Fibroblast of skin of right quadriceps (primary cell): ENCODE data around the gene ARSG.

Experiments used
- DNase-seq: peaks from one replicate; pipeline ENCODE4 v3.0.0-alpha.2; 2013

ARSG gene

GRCh38 chr17:68456339-68457167, 165.3 kb downstream of the ARSG start:
- DNase-seq, result peak; percentile 88

- no peak for DNase-seq
Measured at GRCh38 chr17:68457168-68457538, 165.9 kb downstream of the ARSG start, which contains the start of gene WIPI1. Gene WIPI1, minus strand, starts transcription at chr17:68457496. Its CDS starts 75 bp downstream, at chr17:68457421.

DNA sequence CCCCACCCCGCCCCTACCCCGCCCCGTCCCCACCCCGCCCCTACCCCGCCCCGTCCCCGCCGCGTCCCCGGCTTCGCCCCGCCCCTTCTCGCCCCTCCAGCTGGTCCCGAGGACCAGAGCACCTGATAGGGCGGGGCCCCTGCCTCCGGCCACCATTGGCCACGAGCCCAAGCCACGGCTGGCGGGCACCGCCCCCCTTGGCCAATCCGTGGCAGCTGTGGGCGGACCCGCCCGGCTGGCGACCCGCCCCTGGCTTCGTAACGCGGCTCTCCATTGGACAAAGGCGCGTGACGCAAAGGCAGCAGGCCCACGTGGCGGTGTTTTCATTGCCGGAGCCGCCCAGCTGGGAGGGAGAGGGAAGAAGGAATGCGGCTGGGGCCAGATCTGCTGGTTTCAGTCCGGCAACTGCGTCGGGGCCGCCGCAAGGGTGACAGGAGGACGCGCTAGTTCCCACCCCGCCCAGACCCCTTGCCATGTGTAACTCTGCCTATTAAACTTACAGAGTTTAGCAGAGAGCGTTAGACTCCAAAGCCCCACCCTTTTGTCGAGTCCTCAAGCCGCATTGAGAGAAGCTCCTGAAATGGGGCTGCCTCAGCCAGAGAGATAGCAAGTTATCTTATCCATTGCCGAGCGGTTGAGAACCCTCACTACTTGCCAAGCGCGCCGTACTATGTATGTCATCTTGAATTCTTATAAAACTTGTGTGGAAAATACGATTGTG, 166.4 kb downstream of the ARSG start:
- peak; percentile 98 for DNase-seq

GRCh38 chr17:68458260-68459036, 167.2 kb downstream of the ARSG start:
- DNase-seq, result no peak

- DNase-seq, result no peak
Measured at GRCh38 chr17:68459037-68459639, 167.8 kb downstream of the ARSG start.

DNA sequence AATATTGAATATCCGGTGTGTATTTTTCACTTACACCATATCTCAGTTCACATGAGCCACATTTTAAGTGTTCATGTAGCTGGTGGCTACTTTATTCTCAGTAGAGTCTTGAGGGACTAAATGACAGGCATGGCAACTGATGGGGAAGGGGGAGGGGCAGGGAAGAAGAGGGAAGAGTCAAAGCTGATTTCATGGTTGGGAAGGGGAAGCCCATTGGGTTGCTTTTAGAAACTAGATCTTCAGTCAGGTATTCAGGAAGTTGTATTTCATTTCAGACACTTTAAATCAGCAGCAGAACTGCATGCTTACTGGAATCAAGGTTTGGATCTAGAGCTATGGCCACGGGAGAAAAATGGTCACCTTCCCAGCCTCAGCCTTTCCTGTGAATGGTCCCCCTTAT, 168.9 kb downstream of the ARSG start:
- DNase-seq, result no peak

DNA sequence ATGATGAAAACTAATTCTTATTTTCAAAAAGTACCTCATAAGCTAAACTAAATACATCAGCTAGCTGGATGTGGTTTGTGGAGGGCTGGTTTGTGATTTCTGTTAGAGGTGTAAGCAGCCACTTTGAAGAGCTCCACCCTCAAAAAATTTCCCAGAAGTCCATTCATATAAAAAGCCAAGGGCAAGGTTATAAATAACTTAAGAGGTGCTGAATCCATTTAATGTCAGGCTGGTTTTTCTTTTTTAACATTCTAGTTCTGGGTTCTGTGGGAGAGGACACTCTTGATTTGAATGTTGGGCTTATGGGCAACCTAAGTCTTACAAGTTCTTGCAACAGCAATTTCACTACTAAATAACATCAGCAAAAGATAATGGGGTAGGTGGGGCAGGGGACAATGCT, 169.4 kb downstream of the ARSG start:
- no peak for DNase-seq

GRCh38 chr17:68461122-68461539, 169.8 kb downstream of the ARSG start:
- DNase-seq, result no peak

- DNase-seq, result no peak
Measured at GRCh38 chr17:68461589-68461988, 170.3 kb downstream of the ARSG start.

DNA sequence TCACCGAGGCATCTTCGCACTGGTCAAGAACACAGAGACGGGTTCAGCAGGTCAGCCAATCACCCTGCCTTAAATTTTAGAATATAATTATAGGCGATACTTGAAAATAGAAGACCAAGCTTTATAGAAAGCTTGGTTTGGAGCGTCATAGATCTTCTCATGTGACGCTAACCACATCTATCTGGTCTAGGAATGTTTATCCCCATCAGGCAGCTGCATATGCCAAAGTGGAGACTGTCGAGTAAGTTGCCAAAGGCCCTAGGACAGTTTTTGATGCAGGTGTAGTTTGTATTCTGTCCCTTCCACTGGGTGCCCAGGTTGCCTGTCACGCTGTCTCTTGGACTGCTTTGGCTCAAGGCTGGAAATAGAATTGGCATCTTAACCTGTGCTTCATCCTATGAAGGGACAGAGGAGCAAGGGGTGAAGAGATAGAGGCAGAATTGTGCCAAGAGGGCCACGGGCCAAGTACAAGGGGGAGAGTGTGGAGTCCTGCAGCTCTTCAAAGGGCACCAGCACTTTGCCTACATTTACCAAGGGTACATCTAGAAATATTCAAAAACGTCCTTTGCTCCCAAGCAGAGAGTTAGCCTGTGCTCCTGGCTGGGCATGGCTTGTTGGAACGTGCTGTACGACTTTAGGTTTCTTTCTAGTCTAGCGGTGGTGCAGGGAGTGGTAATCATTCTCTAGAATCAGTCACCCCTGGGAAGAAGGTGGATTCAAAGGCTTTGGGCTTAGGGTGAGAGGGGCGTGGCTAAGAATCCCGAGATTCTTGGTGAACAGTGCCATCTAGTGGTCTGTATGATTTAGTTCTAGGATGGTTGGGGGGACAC, 171.3 kb downstream of the ARSG start:
- peak; percentile 77 for DNase-seq

DNA sequence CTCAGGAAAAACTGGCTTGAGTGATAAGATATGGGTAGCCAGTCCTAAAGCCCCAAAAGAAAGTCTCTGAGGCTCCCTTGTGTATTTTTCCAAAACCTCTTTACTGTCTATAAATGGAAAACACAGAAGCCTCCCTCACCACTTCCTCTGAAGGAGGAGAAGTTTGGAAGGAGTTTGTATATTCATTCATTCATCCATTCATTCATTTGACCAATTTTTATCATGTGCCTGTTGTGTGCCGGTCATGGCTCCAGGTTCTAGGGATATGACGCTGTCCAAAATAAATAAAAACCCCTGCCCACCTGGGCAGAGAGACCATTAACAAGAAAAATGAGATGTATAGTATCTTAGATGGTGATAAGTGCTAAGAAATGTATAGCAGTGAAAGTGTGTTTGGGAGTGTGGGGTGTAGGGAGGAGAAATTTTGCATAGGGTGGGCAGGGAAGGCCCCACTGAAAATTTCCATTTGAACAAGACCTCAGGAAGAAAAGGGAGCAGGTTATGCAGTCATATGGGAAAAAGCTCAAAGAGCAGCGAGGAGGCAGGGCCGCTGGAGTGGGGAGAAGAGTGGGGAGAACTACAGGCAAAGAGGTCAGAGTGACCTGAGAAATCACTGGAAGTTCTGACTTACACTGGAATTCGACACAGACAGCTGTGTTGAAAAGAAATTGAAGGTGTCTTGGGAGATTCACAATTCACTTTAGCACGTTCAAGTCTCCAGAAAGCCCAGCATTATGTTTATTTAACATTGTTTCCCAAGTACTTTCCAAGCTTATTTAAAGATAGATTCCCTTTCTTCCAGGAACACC, 172.1 kb downstream of the ARSG start:
- DNase-seq, result no peak

GRCh38 chr17:68468334-68468733, 177.0 kb downstream of the ARSG start:
- peak; percentile 57 for DNase-seq

GRCh38 chr17:68468788-68469187, 177.5 kb downstream of the ARSG start:
- peak; percentile 85 for DNase-seq
